Loucy (cell line): ENCODE measurements around the gene BEAN1.

Experiments used
- CTCF ChIP-seq: fragments of 200-600 bp; sonication (generic); conservative IDR thresholded peaks from 2 replicates; pipeline ENCODE4 v1.5.1; 2014; ENCODE audit warnings: mild to moderate bottlenecking, antibody characterized with exemption, low read length
- EZH2phosphoT487 ChIP-seq: fragments of 200-600 bp; IDR thresholded peaks from 2 replicates; pipeline ENCODE4 v1.6.1; 2018; ENCODE audit warnings: antibody characterized with exemption, mild to moderate bottlenecking, moderate library complexity, borderline replicate concordance

GRCh38 chr16:66491716-66492064 is 64.6 kb downstream of the BEAN1 start:
- no peak for TF ChIP-seq CTCF
- TF ChIP-seq EZH2phosphoT487: no peak
